HepG2 (cell line): ENCODE results near the gene SFXN5. TPM values are rescaled to one million over a fixed set of nuclear protein-coding genes. Genes with fewer than 3 reads are reported as not detected.

Experiments used
- ATAC-seq: fragments of 200-7000 bp; cut with Tn5 transposase; 3 replicates; pipeline ENCODE4 v1.9.1; 2020; ENCODE audit warnings: mild to moderate bottlenecking, moderate library complexity
- BruUV-seq: library from RNA; stranded (reverse); fragments of 400-500 nt; replicated peaks from 2 replicates; lab custom pipeline; 2021; lab: Mats Ljungman, UMichigan
- CTCF ChIA-PET: fragments of 300-600 bp; formaldehyde crosslinking; extraction: SDS; loops from one replicate; lab custom pipeline; 2021; ENCODE audit warnings: low total read pairs, inconsistent platforms, low intra/inter-chr PET ratio; lab: Yijun Ruan, JAX
- POLR2A ChIA-PET: fragments of 350-600 bp; sonication (Branson Sonifier 250); formaldehyde crosslinking; loops from one replicate; lab custom pipeline; 2020; ENCODE audit warnings: antibody characterized with exemption, inconsistent platforms; lab: Yijun Ruan, JAX
- DNase-seq: peaks from one replicate; pipeline ENCODE4 v3.0.0-alpha.2; 2015; ENCODE audit warnings: low spot score
- FAIRE-seq: peaks from 3 replicates; lab custom pipeline; 2011; peaks lifted over from hg19 to GRCh38; lab: Jason Lieb, UNC
- H2AFZ ChIP-seq: one replicate; pipeline ENCODE4 v1.6.1; 2011; ENCODE audit warnings: low read length, inconsistent platforms
- H3K27ac ChIP-seq: fragments of 300-600 bp; 3 replicates; pipeline ENCODE4 v1.8.0; 2011; ENCODE audit warnings: mixed run types, mild to moderate bottlenecking, mixed read lengths, low read length, inconsistent platforms; ENCODE audit not compliant: insufficient read depth; ENCODE audit errors: extremely low read length
- H3K27me3 ChIP-seq, 2 experiments: fragments of 200-600 bp in 1 of 2; 2 replicates in 1 of 2; 3 replicates in 1 of 2; pipeline versions ENCODE4 v1.6.0 to v1.8.0; 2011; ENCODE audit warnings: low read length in 2 of 2, mild to moderate bottlenecking in 2 of 2, moderate library complexity in 2 of 2, inconsistent platforms in 1 of 2; ENCODE audit not compliant: insufficient read depth in 2 of 2, control insufficient read depth in 1 of 2
- H3K36me3 ChIP-seq, 2 experiments: fragments of 200-600 bp in 1 of 2; replicated peaks in 1 of 2; 2 replicates in 1 of 2; 3 replicates in 1 of 2; pipeline versions ENCODE4 v1.5.1 to v1.8.0; 2011; ENCODE audit warnings: low read length in 2 of 2, inconsistent platforms in 1 of 2; ENCODE audit not compliant: insufficient read depth in 2 of 2, control insufficient read depth in 1 of 2
- H3K4me1 ChIP-seq: 2 replicates; pipeline ENCODE4 v1.5.1; 2012; ENCODE audit warnings: low read length, inconsistent platforms; ENCODE audit not compliant: insufficient read depth
- H3K4me2 ChIP-seq: 2 replicates; pipeline ENCODE4 v1.6.0; 2011; ENCODE audit warnings: low read depth, low read length, inconsistent platforms
- H3K4me3 ChIP-seq, 3 experiments: fragments of 200-600 bp in 1 of 3; sonication (generic), shearing (Covaris generic) in 1 of 3; replicated peaks in 1 of 3; 2 replicates each; pipeline ENCODE4 v1.5.1; 2011 to 2016; ENCODE audit warnings: low read length in 3 of 3, inconsistent platforms in 2 of 3, low read depth in 2 of 3, mild to moderate bottlenecking in 2 of 3, control low read depth in 1 of 3, mixed read lengths in 1 of 3; ENCODE audit not compliant: insufficient read depth in 1 of 3
- H3K79me2 ChIP-seq: one replicate; pipeline ENCODE4 v1.6.1; 2011; ENCODE audit warnings: low read length, inconsistent platforms; ENCODE audit not compliant: insufficient read depth
- H3K9ac ChIP-seq: 2 replicates; pipeline ENCODE4 v1.6.0; 2011; ENCODE audit warnings: mild to moderate bottlenecking, low read depth, low read length, inconsistent platforms; ENCODE audit not compliant: insufficient read depth
- H3K9me3 ChIP-seq: 2 replicates; pipeline ENCODE4 v1.5.1; 2012; ENCODE audit warnings: mild to moderate bottlenecking, low read length
- H4K20me1 ChIP-seq: 2 replicates; pipeline ENCODE4 v1.6.0; 2011; ENCODE audit warnings: inconsistent platforms, mild to moderate bottlenecking, low read length, moderate library complexity; ENCODE audit not compliant: insufficient read depth
- GZF1 ChIP-seq: sonication (generic); formaldehyde crosslinking; IDR thresholded peaks from 2 replicates; pipeline ENCODE4 v1.5.1; 2020; ENCODE audit warnings: mild to moderate bottlenecking, missing genetic modification reagents
- ISL2 ChIP-seq: sonication (generic); formaldehyde crosslinking; IDR thresholded peaks from 2 replicates; pipeline ENCODE4 v1.5.0; 2020; ENCODE audit warnings: missing genetic modification reagents
- NCOA1 ChIP-seq: sonication (generic); formaldehyde crosslinking; IDR thresholded peaks from 2 replicates; pipeline ENCODE4 v1.9.0; 2021; ENCODE audit warnings: missing genetic modification reagents
- ZBTB1 ChIP-seq: sonication (generic); formaldehyde crosslinking; IDR thresholded peaks from 2 replicates; pipeline ENCODE4 v1.4.0; 2020; ENCODE audit warnings: missing genetic modification reagents, borderline replicate concordance
- ZNF589 ChIP-seq: sonication (generic); formaldehyde crosslinking; conservative IDR thresholded peaks from 2 replicates; pipeline ENCODE4 v1.8.0; 2022; ENCODE audit warnings: mild to moderate bottlenecking, moderate library complexity, missing genetic modification reagents
- WGBS: methylation state at CpG from one replicate; pipeline ENCODE4 v1.1.6; 2017; ENCODE audit warnings: low lambda C conversion rate; 5-methylcytosine and 5-hydroxymethylcytosine counted together
- in situ Hi-C: cut with HindIII; loops from 2 replicates; pipeline ENCODE4 v1.10.0; 2017; ENCODE audit warnings: low pct_unique_long_range_greater_than_20kb; ENCODE audit not compliant: extremely low pct_ligation_motif_present
- intact Hi-C: fragments of 100-400 bp; cut with micrococcal nuclease; formaldehyde crosslinking; loops from one replicate; pipeline ENCODE4 v1.10.0; 2022; ENCODE audit not compliant: unreplicated experiment
- polyA plus RNA-seq, 8 experiments: library from polyadenylated mRNA; depleted of rRNA in 3 of 8; stranded (reverse) in 7 of 8; unstranded in 1 of 8; fragments of >200 nt; fragmentation: Illumina TruSeq in 4 of 8; extraction: Trizol in 4 of 8; gene quantifications; 2 replicates each; pipeline versions ENCODE4 v1.2.1 to v1.2.3, GENCODE V29; 2011 to 2016; ENCODE audit warnings: low read depth in 4 of 8, missing spikeins in 1 of 8, mixed read lengths in 1 of 8; ENCODE audit not compliant: insufficient read depth in 1 of 8
- total RNA-seq, 5 experiments: library from RNA; depleted of rRNA; stranded (reverse); fragments of >200 nt; fragmentation: Illumina TruSeq; extraction: Trizol; gene quantifications; 2 replicates each; pipeline ENCODE4 v1.2.3, GENCODE V29; 2016; ENCODE audit warnings: low read depth in 1 of 5
- TF ChIP-seq, protein P1 (sequence below): sonication (generic); formaldehyde crosslinking; IDR thresholded peaks from 2 replicates; pipeline ENCODE4 v1.4.0; 2020; ENCODE audit warnings: missing genetic modification reagents; ENCODE audit errors: not compliant biosample characterization
- TF ChIP-seq, protein P2 (sequence below): sonication (generic); formaldehyde crosslinking; IDR thresholded peaks from 2 replicates; pipeline ENCODE4 v1.9.0; 2022; ENCODE audit warnings: low read depth, missing genetic modification reagents
- TF ChIP-seq, protein P3 (sequence below): sonication (generic); formaldehyde crosslinking; IDR thresholded peaks from 2 replicates; pipeline ENCODE4 v1.4.0; 2020; ENCODE audit warnings: missing genetic modification reagents

The SFXN5 gene
- total and polyA plus RNA-seq, 2 of the 13 experiments (the other 11 are each of a cell fraction or from before 2014, with no cell fraction given) = 34.9 to 37.4 TPM

DNA sequence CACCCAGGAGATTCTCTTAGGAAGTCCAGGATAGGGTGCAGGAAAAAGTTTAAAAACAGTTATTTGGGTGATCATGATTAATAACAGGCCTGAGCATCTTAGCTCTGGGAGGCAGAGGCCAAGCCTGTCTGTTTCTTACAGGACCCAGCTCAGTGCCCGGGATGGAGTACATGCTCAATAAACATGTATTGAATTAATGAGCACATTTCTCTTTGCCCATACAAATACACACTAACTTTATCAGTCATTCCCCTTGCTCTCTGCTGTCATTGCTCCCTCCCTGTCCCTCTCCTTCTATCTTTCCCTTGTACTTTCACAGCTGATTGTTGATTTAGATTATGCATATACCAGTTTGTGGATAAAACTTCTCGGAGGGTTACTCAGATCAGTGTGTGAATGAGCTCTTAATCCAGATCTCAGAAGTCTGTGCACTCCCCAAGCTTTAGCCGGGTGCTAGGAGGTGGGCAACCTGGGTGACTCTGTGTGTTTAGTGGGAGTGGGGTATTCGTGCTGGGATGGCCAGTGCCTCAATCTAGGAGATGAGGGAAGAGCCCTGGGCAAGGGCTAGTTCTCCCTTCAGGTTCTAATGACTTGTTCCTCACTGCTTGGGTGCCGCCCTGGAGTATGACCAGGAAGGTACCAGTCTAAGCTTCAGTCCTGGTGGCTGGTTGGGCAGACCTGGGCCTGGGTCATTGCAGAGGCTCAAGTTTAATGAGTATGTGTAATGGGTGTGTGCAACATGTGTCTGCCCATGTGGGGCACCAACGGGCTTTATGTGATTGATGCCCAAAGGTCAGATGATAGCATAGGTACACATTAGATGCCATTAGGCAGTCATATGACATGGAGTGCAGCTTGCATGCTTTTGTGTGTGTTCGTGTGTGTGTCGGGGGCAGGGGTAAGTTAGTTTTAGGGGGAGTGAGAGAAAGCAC lies 143.6 kb downstream of the SFXN5 start:
- H3K4me1 ChIP-seq = no peaks in the 10 kb centered on the region
- H3K9me3 ChIP-seq = no peaks in the 10 kb centered on the region
- no TSS peak for BruUV-seq
- no peak for ATAC-seq
- 66% methylated on average over 8 of the region's 8 CpGs for WGBS
- no peak overlapping the region for H3K27ac ChIP-seq
- no peaks in the 10 kb centered on the region for H3K36me3 ChIP-seq
- no peaks in the 10 kb centered on the region; the same call in 1 of the 2 replicates for H4K20me1 ChIP-seq
- no peak for FAIRE-seq
- CTCF ChIA-PET = no interaction called here
- no peak overlapping the region for H3K9ac ChIP-seq
- no peak overlapping the region for H3K4me2 ChIP-seq
- H3K4me3 ChIP-seq = no peak overlapping the region
- TF ChIP-seq, protein P1, sequence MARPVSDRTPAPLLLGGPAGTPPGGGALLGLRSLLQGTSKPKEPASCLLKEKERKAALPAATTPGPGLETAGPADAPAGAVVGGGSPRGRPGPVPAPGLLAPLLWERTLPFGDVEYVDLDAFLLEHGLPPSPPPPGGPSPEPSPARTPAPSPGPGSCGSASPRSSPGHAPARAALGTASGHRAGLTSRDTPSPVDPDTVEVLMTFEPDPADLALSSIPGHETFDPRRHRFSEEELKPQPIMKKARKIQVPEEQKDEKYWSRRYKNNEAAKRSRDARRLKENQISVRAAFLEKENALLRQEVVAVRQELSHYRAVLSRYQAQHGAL (CRISPR knock-in tag) = no peak
- TF ChIP-seq ZBTB1 (CRISPR knock-in tag) (no peak), ISL2 (CRISPR knock-in tag) (no peak), NCOA1 (CRISPR knock-in tag) (no peak), GZF1 (CRISPR knock-in tag) (no peak), ZNF589 (CRISPR knock-in tag) (no peak)
- TF ChIP-seq, protein P2, sequence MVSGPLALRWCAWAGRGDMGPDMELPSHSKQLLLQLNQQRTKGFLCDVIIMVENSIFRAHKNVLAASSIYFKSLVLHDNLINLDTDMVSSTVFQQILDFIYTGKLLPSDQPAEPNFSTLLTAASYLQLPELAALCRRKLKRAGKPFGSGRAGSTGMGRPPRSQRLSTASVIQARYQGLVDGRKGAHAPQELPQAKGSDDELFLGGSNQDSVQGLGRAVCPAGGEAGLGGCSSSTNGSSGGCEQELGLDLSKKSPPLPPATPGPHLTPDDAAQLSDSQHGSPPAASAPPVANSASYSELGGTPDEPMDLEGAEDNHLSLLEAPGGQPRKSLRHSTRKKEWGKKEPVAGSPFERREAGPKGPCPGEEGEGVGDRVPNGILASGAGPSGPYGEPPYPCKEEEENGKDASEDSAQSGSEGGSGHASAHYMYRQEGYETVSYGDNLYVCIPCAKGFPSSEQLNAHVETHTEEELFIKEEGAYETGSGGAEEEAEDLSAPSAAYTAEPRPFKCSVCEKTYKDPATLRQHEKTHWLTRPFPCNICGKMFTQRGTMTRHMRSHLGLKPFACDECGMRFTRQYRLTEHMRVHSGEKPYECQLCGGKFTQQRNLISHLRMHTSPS (CRISPR knock-in tag) = no peak
- TF ChIP-seq, protein P3, sequence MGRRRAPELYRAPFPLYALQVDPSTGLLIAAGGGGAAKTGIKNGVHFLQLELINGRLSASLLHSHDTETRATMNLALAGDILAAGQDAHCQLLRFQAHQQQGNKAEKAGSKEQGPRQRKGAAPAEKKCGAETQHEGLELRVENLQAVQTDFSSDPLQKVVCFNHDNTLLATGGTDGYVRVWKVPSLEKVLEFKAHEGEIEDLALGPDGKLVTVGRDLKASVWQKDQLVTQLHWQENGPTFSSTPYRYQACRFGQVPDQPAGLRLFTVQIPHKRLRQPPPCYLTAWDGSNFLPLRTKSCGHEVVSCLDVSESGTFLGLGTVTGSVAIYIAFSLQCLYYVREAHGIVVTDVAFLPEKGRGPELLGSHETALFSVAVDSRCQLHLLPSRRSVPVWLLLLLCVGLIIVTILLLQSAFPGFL = no peak
- TF ChIP-seq, all 625 proteins: peak for 0
- POLR2A ChIA-PET = no interaction called here
- in situ Hi-C loops = no loop called here
- intact Hi-C loops = no loop called here
- H3K79me2 ChIP-seq = no peaks in the 10 kb centered on the region
- no peak for DNase-seq
- H3K27me3 ChIP-seq = peaks cover 2 to 71% of the 10 kb centered on the region in 2 experiments; a peak in 4 of 5 replicates
- H2AFZ ChIP-seq = no peak overlapping the region
